GM21737 (cell line): ENCODE results near the gene DNAH6.

ENCODE experiments used
- ATAC-seq: cut with Tn5 transposase; IDR thresholded peaks from one replicate; pipeline ENCODE4 v1.9.1; 2021; ENCODE audit warnings: mild to moderate bottlenecking, moderate library complexity; ENCODE audit not compliant: unreplicated experiment

DNAH6 gene

DNA sequence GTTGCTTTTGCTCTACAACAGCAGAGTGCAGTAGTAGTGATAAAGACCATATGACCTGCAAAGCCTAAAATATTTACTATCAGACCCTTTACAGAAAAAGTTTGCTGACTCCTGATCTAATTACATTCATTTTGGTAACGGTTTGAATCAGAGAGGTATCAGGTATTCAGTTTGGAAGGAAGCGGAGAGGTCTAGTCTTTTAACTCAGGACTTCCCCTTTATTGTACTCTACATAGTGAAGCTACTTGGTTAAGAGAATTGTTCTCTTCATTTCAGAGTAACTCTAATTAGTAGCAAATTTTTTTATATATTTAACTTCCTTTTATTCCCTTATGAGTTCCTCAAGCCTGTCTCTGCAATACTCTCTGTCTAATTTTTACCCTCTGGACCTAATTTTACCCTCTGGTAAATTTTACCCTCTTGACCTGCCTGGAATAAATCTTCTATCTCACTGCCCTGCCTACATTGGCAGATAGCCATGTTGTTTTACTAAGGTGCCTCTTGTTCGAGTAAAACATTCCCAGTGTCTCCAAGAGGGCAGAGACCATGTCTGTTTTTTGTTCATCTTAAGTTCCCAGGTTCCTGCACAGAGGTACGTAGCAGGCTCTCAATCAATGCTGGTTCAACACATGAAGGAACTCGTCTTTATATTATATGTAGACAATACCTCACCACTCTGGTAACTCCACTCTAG is 170.6 kb downstream of the DNAH6 start:
- no peak for ATAC-seq

DNA sequence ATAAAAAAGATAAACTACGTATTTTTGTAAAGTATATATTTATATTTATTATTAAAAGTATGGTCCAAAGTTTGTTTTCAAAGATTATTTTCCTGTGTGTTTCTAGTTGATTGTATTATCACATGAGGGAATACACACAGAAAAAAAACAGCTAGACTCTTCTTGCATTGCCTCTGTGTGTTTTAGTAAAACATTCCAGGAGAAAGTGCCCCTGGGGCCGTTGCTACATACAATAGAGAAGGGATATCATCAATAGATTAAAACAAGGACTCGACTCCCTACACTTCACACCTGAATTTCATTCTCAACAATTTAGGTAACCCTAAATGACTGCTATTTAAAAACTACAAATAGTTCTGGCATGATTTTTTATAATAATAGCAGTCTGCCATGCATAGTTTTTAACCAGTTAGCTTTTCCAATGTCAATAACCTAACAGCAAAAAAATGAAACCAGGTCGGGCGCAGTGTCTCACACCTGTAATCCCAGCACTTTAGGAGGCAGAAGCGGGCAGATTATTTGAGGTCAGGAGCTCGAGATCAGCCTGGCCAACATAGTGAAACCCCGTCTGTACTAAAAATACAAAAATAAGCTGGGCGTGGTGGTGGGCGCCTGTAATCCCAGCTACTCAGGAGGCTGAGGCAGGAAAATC is 171.3 kb downstream of the DNAH6 start:
- ATAC-seq: no peak

DNA sequence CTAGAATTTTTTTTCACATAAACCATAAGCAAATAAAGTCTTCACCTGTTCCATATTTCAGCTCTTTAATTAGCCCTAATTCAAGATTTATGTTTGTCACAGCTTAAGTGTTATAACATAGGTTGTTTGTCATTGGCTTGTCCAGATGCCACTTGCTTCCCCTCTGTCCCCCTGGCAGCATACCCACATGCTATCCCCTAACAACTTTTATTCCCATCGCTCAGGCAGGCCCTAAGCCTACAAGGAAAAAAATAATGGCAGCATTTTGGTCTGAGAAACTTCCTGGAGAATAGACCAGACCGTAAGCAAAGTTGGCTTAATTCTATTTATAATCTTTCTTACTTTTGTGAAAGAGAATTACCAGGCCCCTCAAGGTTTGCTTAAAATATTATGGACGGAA is 173.9 kb downstream of the DNAH6 start:
- ATAC-seq: no peak

- ATAC-seq: no peak
Observed at GRCh38 chr2:84694088-84694622, 177.9 kb downstream of the DNAH6 start.

DNA sequence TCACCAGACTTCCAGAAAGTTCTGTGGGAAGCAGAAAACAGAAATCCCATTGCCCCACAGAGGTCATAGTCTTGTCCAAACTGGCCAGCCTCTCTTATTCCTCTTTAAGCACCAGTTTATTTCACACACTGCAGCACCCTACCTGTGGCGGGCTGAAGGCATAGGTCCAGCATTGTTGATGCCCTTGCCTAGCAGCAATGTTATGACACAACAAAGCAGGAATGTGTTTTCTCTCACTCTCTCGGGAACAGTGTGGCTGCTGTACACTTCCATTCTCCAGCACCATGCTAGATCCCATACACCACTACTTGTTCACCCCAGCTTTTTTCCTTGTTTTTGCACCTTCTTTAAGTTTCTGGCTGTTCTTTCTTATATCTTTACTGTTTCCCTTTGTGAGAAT is 181.6 kb downstream of the DNAH6 start:
- no peak for ATAC-seq

GRCh38 chr2:84700006-84700405 is 183.7 kb downstream of the DNAH6 start:
- ATAC-seq: no peak

GRCh38 chr2:84701880-84702279 is 185.6 kb downstream of the DNAH6 start:
- ATAC-seq: no peak

DNA sequence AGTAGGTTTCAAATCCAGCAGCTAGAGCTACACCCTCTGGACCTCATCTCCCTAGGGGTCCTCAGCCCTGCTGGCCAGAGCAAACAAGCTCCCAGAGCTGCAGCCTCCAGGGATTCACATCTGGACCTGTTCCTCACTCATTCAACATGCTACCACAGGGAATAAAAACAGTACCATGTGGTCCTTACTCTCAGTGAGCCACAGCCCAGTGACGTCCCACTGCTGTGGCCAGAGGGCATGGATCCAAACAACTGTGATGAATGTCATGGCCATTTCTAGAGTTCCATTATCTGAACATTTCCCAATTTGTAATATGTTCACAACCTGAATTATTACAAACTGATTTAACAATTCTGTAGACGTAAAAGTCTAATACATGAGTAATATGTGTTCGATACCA is 186.6 kb downstream of the DNAH6 start:
- ATAC-seq: no peak

GRCh38 chr2:84703831-84704230 is 187.5 kb downstream of the DNAH6 start:
- no peak for ATAC-seq

GRCh38 chr2:84704505-84705244 is 188.4 kb downstream of the DNAH6 start:
- ATAC-seq: no peak

DNA sequence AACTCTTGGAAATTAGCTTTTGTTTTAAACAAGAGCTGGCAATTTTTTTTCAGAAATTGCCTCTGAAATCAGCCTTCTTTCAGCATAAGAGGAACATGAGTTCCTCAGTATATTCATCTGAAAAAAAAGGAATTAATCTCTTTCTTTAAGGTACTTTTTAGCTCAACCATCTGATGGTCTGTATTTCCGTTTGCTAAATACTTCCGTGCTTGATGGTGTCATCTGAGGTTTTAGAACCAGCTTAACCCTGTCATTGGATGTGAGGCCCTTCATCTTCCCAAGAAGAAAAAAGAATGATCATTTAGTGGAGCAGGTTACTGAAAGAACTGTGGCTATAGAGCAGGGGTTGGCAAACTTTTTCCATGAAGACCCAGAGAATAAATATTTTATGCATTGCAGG is 189.6 kb downstream of the DNAH6 start:
- no peak for ATAC-seq

DNA sequence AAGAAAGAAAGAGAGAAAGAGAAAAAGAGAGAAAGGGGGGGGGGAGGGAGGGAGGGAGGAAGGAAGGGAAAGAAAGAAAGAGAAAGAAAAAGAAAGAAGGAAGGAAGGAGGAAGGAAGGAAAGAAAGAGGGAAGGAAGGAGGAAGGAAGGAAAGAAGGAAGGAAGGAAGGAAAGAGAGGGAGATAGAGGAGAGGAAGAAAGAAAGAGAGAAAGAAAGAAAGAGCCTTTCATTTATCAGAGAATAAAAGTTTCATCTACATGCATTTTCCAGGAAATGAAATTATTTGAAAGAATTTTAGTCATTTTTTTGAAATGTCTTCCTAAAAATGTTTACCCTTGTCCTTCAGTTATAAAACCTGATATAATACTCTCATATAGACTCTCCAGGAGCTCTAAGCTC is 192.1 kb downstream of the DNAH6 start:
- ATAC-seq: no peak

DNA sequence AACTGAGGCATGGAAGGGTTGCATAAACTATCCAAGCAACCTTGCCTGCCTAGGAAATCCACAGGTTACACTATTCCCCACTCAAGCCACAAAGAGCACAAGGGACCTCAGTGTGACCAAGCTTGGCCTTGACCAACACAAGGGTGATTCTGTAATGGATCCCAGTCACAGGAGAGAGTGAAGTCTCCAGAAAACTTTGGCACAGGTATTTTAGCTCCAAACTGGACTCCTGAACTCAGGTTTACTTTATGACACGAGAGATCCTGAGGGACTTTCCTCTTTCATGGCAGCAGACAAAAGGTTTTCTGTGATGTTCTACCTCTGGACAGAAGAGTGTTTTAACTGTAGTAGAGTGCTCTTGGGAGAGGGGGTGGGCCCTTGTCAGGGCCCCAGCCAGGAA is 195.4 kb downstream of the DNAH6 start:
- ATAC-seq: no peak

GRCh38 chr2:84713441-84713840 is 197.1 kb downstream of the DNAH6 start:
- ATAC-seq: no peak

DNA sequence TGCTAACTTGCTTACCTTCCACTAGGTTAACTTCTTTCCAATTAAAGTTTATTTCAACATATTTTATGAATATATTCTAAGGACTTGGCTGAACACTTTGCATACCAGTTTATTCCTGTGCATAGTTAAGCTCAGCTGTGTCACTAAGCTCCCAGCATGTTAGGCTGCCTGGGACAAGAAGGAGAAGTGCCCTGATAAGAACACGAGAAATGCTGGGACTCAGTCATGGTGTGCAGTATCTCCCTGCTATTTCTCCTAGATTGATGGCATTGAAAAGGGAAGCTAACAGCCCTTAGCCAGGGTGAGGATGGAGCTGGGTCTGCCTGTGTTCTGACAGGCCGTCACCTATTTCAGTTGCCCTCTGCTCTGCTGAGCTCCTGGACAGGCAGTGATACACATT is 200.3 kb downstream of the DNAH6 start:
- no peak for ATAC-seq

GRCh38 chr2:84717302-84717701 is 201.0 kb downstream of the DNAH6 start:
- no peak for ATAC-seq

GRCh38 chr2:84719434-84719833 is 203.1 kb downstream of the DNAH6 start:
- ATAC-seq: no peak

GRCh38 chr2:84723831-84724230 is 207.5 kb downstream of the DNAH6 start:
- no peak for ATAC-seq

DNA sequence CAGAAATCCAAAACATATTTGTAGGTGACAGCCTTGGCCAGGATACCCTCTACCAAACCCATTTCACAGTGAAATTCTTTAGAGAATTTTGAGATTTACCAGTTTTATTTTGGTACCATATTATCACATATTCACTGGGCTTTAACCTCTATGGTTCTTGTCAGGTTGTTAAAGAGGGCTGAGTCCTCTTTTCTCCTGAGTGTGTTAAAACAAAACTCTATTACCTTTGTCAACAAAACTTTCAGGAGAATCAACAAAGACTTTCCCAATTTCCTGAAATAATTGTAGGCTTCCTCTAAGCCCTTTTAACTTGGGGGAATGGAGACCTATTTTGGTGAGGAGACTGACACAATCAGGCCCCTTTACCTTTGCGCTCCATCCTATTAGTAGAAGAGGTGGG is 209.4 kb downstream of the DNAH6 start:
- no peak for ATAC-seq

DNA sequence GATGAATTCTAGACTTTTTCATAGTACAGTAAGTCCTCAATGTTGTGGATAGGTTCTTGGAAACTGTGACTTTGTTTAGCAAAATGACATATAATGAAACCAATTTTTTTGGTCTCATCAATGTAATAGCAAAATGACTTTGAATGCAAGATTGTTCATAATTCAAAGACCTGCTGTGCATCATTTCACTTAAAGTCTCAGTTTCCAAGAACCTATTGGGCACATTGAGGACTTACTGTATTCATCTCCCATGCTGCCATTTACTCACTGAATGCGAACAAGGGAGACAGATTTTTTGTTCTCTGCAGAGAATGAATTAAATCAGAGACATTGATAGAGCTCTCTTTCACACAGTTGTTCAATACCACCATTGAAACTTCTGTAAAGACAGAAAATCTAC is 211.0 kb downstream of the DNAH6 start:
- ATAC-seq: no peak

- no peak for ATAC-seq
Observed at GRCh38 chr2:84729224-84729623, 212.9 kb downstream of the DNAH6 start.

- no peak for ATAC-seq
Observed at GRCh38 chr2:84731185-84731584, 214.9 kb downstream of the DNAH6 start.
